OCI-LY7 (cell line): ENCODE results near the gene RARG.

Source experiments
- CTCF ChIP-seq: fragments of 200-600 bp; sonication (generic); conservative IDR thresholded peaks from 2 replicates; pipeline ENCODE4 v1.5.1; 2014; ENCODE audit warnings: mild to moderate bottlenecking, antibody characterized with exemption, low read length, moderate library complexity, mixed read lengths
- EZH2phosphoT487 ChIP-seq: fragments of 200-600 bp; sonication (generic); IDR thresholded peaks from 2 replicates; pipeline ENCODE4 v1.6.1; 2018; ENCODE audit warnings: low read depth, borderline replicate concordance, mild to moderate bottlenecking, mixed run types, antibody characterized with exemption, low read length, moderate library complexity, mixed read lengths

- TF ChIP-seq CTCF (no peak), EZH2phosphoT487 (no peak)
These were observed 31.9 kb downstream of the RARG start for GRCh38 chr12:53200107-53200457.
